ENCODE measurements around the gene IRX2.

The IRX2 gene

DNA sequence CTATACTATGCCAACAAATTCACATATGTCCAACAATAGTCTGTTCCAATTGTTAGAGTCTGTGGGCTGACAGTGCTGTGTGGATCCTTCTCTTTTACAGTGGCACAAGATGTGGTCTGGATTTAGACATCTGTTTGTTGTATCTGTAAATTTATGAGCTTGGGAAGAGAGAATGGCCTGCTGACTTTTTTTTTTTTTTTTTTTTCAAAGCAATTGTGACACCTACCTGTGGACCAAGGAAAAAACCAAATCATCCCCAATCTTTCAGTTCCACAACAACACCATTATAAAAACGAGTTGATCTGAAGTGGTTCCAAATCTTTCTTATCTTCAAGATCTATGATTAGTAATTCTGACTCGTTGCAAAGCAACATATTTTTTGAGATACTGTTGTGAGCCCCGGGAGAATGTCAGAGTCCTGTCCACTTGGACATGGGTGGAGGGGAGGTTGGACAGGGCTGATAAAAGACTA lies 4.9 kb downstream of the IRX2 start:
- in situ Hi-C loops (cut with MboI; ENCODE audit: low pct_unique_long_range_greater_than_20kb, low sequenced_read_pairs) = no loop called here
- DNase-seq = no peak

GRCh38 chr5:2744485-2744884 lies 7.0 kb downstream of the IRX2 start:
- in situ Hi-C loops (cut with MboI; ENCODE audit: low pct_unique_long_range_greater_than_20kb, low sequenced_read_pairs) = no loop called here
- DNase-seq = no peak

GRCh38 chr5:2742921-2743679 lies 8.4 kb downstream of the IRX2 start:
- in situ Hi-C loops (cut with MboI; ENCODE audit: low pct_unique_long_range_greater_than_20kb, low sequenced_read_pairs) = no loop called here
- no peak for DNase-seq

DNA sequence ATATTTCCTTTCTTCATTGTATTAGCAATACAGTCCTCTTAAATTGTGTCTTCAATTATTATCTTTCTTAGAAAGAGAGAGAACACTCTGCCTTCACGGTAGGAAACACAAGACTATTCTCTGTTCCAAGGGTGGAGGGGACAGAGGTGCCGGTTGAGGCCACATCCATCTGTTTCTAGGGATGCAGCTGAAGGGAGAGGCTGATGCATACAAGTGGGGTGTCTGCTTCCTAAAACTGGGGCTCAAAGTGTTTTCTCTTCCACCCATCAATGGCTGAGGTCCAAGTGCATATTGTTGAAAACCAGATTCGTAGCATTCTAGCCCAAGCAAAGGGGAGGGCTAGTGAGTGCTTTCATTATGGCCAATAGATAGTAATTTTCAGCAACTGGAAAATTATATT lies 9.5 kb downstream of the IRX2 start:
- no peak for DNase-seq
- in situ Hi-C loops (cut with MboI; ENCODE audit: low pct_unique_long_range_greater_than_20kb, low sequenced_read_pairs) = no loop called here

DNA sequence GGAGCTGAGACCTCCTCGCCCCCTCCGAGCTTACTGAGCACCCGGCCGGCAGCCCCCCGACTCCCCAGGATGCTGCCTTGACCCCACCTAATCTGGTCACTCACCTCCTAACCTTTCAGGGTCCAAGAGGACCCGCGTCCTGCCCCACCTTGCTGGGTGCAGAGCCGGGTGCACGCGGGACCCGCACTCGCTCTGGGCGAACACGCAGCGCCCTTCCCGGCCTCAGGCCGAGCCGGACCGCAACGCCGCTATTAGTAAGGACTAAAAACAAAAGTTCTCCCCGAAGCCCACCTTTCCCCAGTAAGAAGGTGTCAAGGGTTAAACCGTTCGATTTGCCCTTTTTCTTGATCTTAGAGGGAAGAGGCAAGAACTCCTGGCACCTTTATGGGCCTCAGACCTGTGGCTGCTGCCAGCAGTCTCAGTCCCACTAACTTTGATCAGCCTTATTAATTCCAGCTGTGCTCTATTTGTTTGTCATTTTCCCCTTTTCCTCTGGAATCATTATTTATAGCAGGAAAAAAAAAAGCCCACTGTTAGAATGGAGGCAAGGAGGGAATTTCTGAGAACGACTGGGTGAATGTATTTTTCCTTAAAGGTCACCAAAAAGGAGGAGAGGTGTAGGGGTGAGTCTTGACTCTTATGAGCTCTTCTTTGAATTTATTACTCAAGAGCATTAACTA lies 10.5 kb downstream of the IRX2 start:
- in situ Hi-C loops (cut with MboI; ENCODE audit: low pct_unique_long_range_greater_than_20kb, low sequenced_read_pairs) = no loop called here
- DNase-seq = no peak

GRCh38 chr5:2740051-2740875 lies 11.2 kb downstream of the IRX2 start:
- in situ Hi-C loops (cut with MboI; ENCODE audit: low pct_unique_long_range_greater_than_20kb, low sequenced_read_pairs) = no loop called here
- DNase-seq = no peak

GRCh38 chr5:2739360-2740050 lies 12.0 kb downstream of the IRX2 start:
- DNase-seq = no peak
- in situ Hi-C loops (cut with MboI; ENCODE audit: low pct_unique_long_range_greater_than_20kb, low sequenced_read_pairs) = no loop called here

GRCh38 chr5:2738700-2739359 lies 12.6 kb downstream of the IRX2 start:
- in situ Hi-C loops (cut with MboI; ENCODE audit: low pct_unique_long_range_greater_than_20kb, low sequenced_read_pairs) = no loop called here
- DNase-seq = no peak

- DNase-seq = no peak
- in situ Hi-C loops (cut with MboI; ENCODE audit: low pct_unique_long_range_greater_than_20kb, low sequenced_read_pairs) = no loop called here
These were observed 13.2 kb downstream of the IRX2 start for GRCh38 chr5:2738156-2738699.

- no peak for DNase-seq
- in situ Hi-C loops (cut with MboI; ENCODE audit: low pct_unique_long_range_greater_than_20kb, low sequenced_read_pairs) = no loop called here
These were observed 14.0 kb downstream of the IRX2 start for GRCh38 chr5:2737273-2738155.

- no peak for DNase-seq
- in situ Hi-C loops (cut with MboI; ENCODE audit: low pct_unique_long_range_greater_than_20kb, low sequenced_read_pairs) = no loop called here
These were observed 14.6 kb downstream of the IRX2 start for GRCh38 chr5:2736872-2737271.

DNA sequence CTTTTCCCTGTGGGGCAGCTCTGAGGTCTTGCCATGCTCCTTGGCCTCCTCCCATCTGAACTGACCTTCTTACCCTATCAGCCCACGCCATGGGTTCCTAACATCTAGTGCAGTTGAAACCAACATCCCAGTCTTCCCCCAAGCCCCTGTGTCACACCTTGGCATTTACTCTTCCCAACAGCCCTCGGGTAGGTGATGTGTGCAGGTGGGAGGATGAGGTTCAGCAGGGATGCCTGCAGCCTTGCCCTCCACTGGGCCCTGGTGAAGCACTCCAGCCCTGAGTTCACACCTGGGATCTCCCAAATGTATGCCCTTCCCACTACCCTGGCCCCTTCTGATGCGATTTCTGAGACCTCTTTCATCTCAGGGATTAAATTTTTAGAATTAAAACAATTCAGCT lies 15.5 kb downstream of the IRX2 start:
- in situ Hi-C loops (cut with MboI; ENCODE audit: low pct_unique_long_range_greater_than_20kb, low sequenced_read_pairs) = no loop called here
- no peak for DNase-seq

- DNase-seq = no peak
- in situ Hi-C loops (cut with MboI; ENCODE audit: low pct_unique_long_range_greater_than_20kb, low sequenced_read_pairs) = no loop called here
These were observed 18.6 kb downstream of the IRX2 start for GRCh38 chr5:2732850-2733249.

DNA sequence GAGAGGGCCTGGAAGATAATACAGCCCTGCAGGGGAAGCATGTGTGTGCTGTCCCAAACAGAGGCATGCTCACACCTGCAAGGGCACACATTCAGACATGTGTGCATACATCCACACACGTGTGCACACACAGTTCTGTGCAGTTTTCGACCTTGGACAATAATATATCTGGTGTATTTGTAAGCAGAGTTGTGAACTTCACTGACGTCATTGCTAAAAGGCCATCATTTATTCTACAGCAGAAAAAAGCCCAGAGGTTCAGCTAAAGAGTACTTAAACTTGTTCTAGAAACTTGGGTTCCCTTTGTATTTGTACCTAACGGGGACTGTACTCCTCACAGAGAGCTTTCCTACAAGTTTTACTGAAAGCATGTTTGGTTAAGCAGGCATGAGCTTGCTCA lies 19.5 kb downstream of the IRX2 start:
- in situ Hi-C loops (cut with MboI; ENCODE audit: low pct_unique_long_range_greater_than_20kb, low sequenced_read_pairs) = no loop called here

DNA sequence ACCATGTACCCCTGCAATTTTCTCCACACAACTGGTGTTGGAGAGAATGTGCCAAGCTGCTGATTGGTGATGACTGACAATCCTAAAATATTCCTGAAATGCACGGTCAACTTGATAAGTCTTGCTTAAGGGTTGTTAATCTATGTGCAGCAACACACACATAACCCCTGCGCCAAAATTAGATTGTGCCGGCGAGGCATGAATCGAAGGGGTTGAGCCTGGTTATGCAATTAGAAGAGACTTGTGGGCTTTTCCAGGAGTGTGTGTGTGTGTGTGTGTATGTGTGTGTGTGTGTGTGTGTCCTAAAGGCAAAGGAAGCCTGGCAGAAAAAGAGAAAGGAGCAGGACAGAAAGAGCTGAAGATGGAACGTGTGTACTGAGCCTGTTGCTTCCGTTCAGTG lies 22.3 kb downstream of the IRX2 start:
- DNase-seq = no peak
- in situ Hi-C loops (cut with MboI; ENCODE audit: low pct_unique_long_range_greater_than_20kb, low sequenced_read_pairs) = no loop called here

More for the DNA sequence above, 19.5 kb downstream of the IRX2 start:
- DNase-seq = no peak

- in situ Hi-C loops (cut with MboI; ENCODE audit: low pct_unique_long_range_greater_than_20kb, low sequenced_read_pairs) = no loop called here
- no peak for DNase-seq
These were observed 23.9 kb downstream of the IRX2 start for GRCh38 chr5:2727550-2727949.

- in situ Hi-C loops (cut with MboI; ENCODE audit: low pct_unique_long_range_greater_than_20kb, low sequenced_read_pairs) = no loop called here
These were observed 25.3 kb downstream of the IRX2 start for GRCh38 chr5:2725980-2726765.

More at GRCh38 chr5:2725980-2726765, 25.3 kb downstream of the IRX2 start:
- DNase-seq = no peak
